Vein endothelial cell (primary cell): ENCODE results near the gene IFIH1. TPM values are rescaled to one million over a fixed set of nuclear protein-coding genes. Genes with fewer than 3 reads are reported as not detected.

Experiments
- total RNA-seq: library from RNA; depleted of rRNA; stranded (reverse); fragments of >200 nt; gene quantifications from 2 replicates; pipeline ENCODE4 v1.2.3, GENCODE V29; 2012

IFIH1 gene
- 5.9 and 7.7 TPM in 2 replicates for total RNA-seq

GRCh38 chr2:162318328-162319180 lies at the start of gene IFIH1:
IFIH1 (minus strand) TSS chr2:162318684; CDS start chr2:162318307, 377 bp downstream.

GRCh38 chr2:162343824-162344616 lies 25.5 kb upstream of the IFIH1 start, which contains the start of gene GCA:
GCA (plus strand) TSS chr2:162344132; CDS start chr2:162344249, 117 bp downstream.

GRCh38 chr2:162243294-162243693 lies 75.2 kb downstream of the IFIH1 start, which contains the start of gene FAP:
FAP (minus strand) TSS chr2:162243445; CDS start chr2:162243327, 118 bp downstream.

Other genes starting within 250 kb of the IFIH1 start
- gene DPP4, start 244.5 kb downstream of the IFIH1 start, total RNA-seq = 10.3 and 16.0 TPM in 2 replicates
- gene GCG, start 166.4 kb downstream of the IFIH1 start, total RNA-seq = not detected in 2 replicates
- gene FAP, start 75.2 kb downstream of the IFIH1 start, total RNA-seq = 0.98 and 4.5 TPM in 2 replicates
- gene GCA, start 25.4 kb upstream of the IFIH1 start, total RNA-seq = 7.8 TPM in 2 replicates